ENCODE measurements around the gene SEPTIN1.

The SEPTIN1 gene

DNA sequence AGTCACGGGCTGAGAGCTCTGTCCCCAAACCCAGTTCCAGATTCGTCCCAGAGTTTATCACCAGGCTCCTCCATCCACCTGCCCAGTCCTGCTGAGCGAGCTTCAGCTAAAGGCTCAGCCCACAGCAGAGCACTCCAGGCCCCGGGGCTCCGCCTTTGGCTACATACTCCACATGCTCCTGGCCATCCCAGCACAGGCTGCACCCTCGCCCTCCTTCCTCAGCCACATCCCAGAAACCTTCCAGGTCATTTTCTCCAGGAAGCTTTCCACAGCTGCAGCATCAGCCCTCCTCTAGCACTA lies 22.5 kb downstream of the SEPTIN1 start:
- ChIA-PET POLR2A (interaction anchor here (0.9 to 1.1 kb wide), 2 partner anchors 9 to 11 kb away, joined by 3 read pairs; partner anchors contain the start of gene TBC1D10B), CTCF (interaction anchor here (1.0 kb wide), 1 partner anchor 11 kb away, joined by 3 read pairs; no protein-coding TSS in a partner anchor)
- TF ChIP-seq, protein P1, sequence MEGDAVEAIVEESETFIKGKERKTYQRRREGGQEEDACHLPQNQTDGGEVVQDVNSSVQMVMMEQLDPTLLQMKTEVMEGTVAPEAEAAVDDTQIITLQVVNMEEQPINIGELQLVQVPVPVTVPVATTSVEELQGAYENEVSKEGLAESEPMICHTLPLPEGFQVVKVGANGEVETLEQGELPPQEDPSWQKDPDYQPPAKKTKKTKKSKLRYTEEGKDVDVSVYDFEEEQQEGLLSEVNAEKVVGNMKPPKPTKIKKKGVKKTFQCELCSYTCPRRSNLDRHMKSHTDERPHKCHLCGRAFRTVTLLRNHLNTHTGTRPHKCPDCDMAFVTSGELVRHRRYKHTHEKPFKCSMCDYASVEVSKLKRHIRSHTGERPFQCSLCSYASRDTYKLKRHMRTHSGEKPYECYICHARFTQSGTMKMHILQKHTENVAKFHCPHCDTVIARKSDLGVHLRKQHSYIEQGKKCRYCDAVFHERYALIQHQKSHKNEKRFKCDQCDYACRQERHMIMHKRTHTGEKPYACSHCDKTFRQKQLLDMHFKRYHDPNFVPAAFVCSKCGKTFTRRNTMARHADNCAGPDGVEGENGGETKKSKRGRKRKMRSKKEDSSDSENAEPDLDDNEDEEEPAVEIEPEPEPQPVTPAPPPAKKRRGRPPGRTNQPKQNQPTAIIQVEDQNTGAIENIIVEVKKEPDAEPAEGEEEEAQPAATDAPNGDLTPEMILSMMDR (IDR thresholded peaks at IDR 0.05; ENCODE audit: control extremely low read depth, extremely low read depth, low read depth, missing control alignments), result no peak
- DNase-seq (ENCODE audit: extremely low spot score), result no peak

DNA sequence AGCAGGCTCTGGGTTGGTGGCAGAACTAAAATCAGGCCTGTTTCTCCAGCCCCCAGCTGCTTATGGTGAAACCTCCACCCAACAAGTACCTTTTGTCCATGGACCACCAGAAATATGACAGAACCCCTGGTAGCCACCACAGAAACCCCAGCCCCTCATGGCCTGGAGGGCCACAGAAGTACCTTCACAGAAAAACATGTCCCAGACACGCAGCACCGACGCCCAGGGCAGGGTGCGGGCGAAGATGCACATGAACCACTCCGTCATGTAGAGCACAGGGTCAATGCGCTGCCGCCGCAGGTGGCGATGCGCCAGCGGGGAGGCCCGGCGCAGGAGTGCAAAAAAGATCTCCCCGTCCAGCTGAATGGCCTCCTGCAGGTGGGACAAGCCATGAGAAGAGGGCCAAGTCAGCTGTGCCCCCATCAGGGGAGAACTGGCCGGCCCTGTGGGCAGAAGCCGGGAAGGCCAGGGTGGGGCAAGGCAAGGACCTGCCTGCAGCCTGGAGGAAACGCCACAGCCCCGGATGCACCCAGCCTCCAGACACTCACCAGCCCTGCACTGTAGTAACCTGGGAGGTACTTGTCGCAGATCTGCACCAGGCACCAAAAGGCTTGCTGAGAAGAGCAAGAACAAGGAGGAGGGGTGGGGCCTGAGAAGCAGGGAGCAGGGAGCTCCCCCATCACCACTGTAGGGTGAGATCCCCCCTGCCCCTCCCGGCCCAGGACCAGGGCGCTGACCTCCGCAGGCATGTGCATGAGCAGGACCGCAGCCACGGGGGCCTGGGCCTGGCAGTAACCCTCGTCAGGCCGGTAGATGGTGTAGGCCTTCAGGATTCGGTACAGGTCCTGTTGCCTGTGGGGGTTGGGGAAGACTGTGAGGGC lies 23.1 kb downstream of the SEPTIN1 start:
- DNase-seq (ENCODE audit: extremely low spot score), result no peak
- TF ChIP-seq, protein P1 (IDR thresholded peaks at IDR 0.05; ENCODE audit: control extremely low read depth, extremely low read depth, low read depth, missing control alignments), result no peak
- POLR2A ChIA-PET, result interaction anchor here (0.9 to 1.1 kb wide), 2 partner anchors 10 to 11 kb away, joined by 3 read pairs; partner anchors contain the start of gene TBC1D10B
- CTCF ChIA-PET, result interaction anchor here (1.0 to 1.1 kb wide), 3 partner anchors 10 to 12 kb away, joined by 3 to 4 read pairs (median 3); partner anchors contain the start of gene TBC1D10B

DNA sequence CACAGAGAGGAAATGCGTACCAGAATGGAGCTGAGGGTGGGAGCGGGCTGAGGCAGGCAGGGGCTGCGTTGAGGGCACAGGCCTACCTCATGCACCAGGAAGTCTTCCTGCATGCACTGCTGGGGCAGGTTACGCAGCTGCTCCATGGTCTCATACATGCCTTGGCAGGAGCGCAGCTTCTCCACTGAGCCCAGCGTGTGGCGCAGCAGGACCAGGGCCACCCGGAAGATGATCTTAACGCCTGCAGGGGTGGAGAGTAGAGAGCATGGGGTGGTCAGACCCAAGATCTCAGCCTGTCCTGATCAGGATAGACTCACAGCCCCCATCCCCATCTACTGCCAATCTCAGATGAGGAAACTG lies 23.8 kb downstream of the SEPTIN1 start:
- CTCF ChIA-PET, result interaction anchor here (1.0 to 1.1 kb wide), 2 partner anchors 11 to 12 kb away, joined by 3 to 4 read pairs; partner anchors contain the start of gene TBC1D10B
- POLR2A ChIA-PET, result no interaction called here
- no peak for DNase-seq (ENCODE audit: extremely low spot score)
- TF ChIP-seq, protein P1 (IDR thresholded peaks at IDR 0.05; ENCODE audit: control extremely low read depth, extremely low read depth, low read depth, missing control alignments), result no peak

DNA sequence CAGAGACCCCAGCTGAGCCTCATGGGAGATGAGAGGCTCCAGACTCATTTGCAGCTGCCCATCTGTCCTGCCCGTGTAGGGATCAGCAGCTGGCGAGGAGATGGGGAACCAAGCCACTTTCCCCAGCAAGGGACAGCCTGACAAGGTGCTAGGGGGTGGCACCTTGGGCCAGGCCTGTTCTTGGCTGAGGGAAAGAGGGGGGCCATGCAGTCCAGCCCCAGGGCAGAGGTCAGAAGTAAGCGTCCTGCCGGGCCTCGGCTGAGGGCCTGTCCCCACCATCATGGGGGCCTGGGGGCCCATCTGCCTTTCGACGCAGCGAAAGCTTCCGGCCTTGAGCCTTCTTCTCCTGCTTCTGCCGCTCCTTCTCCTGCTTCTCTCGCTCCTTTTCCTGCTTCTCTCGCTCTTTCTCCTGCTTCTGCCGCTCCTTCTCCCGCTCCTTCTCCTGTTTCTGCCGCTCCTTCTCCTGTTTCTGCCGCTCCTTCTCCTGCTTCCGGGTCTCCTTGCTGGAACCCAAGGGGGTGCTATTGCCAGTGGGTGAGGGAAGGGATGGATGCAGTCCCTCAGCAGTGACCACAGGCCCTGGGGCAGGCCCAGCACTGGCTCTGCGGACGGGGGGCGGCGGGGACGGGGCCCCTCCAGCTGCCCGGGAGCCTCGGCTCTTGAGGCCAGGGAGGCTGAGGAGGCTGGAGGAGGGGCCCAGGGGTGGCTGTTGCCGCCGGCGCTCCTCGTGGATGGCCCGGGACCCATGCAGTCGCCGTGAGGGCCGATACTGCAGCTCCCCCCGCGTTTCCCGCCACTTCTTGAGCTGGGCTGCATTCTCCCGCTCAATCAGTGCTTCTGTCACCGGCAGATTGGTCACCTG lies 24.4 kb downstream of the SEPTIN1 start:
- no peak for DNase-seq (ENCODE audit: extremely low spot score)
- POLR2A ChIA-PET, result no interaction called here
- TF ChIP-seq, protein P1 (IDR thresholded peaks at IDR 0.05; ENCODE audit: control extremely low read depth, extremely low read depth, low read depth, missing control alignments), result no peak
- CTCF ChIA-PET, result interaction anchor here (1.0 to 1.9 kb wide), 4 partner anchors 11 to 72 kb away, joined by 3 to 9 read pairs (median 4); partner anchors contain the start of genes DCTPP1 and TBC1D10B

DNA sequence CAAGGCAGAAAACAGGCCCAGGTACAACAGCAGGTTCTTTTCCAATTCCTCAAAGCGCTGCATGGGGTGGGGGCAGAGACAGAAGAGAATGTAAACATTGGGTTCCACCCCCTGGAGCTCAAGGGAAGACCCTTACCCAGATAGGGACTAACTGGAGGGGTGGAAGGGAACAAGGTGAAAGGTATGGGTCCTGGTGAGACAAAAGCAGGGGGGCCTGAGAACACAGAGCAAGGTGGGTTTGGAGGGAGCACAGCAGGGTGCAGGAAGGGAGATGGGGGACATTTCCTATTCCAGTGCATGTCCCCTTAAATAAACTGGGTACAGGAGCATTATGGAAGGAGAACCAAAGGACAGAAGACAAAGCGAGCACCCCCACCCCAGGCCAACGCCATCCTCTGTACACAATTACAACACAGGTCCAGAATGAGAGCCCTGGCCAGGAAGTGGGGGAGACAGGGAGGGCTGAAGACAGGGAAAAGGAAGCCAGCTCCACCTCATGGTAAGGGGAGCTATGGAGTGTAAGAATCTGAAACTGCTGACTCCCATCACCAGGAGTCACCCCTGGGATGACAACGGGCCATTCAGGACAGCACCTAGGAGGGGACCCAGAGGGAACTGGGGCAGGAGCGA lies 25.2 kb downstream of the SEPTIN1 start:
- CTCF ChIA-PET, result interaction anchor here (0.9 to 3.4 kb wide), 4 partner anchors 8 to 73 kb away, joined by 4 to 14 read pairs (median 7); partner anchors contain the start of gene DCTPP1
- DNase-seq (ENCODE audit: extremely low spot score), result no peak
- POLR2A ChIA-PET, result interaction anchor here (0.6 to 2.4 kb wide), 3 partner anchors 13 to 38 kb away, joined by 3 to 11 read pairs (median 3); partner anchors contain the start of gene TBC1D10B
- TF ChIP-seq, protein P1 (IDR thresholded peaks at IDR 0.05; ENCODE audit: control extremely low read depth, extremely low read depth, low read depth, missing control alignments), result no peak
